BE2C (cell line): ENCODE data around the gene BATF.

ENCODE experiments used
- DNase-seq: peaks from one replicate; pipeline ENCODE4 v3.0.0-alpha.2; 2020
- H3K27me3 ChIP-seq: fragments of 250-450 bp; sonication (Bioruptor Pico); 2 replicates; pipeline ENCODE4 v1.5.1; 2020; ENCODE audit warnings: mild to moderate bottlenecking
- H3K36me3 ChIP-seq: fragments of 250-450 bp; sonication (Bioruptor Pico); 2 replicates; pipeline ENCODE4 v1.5.1; 2020; ENCODE audit warnings: mild to moderate bottlenecking
- H3K4me1 ChIP-seq: fragments of 250-450 bp; sonication (Bioruptor Pico); 2 replicates; pipeline ENCODE4 v1.5.1; 2020
- H3K4me3 ChIP-seq: 2 replicates; pipeline ENCODE4 v1.5.1; 2011; ENCODE audit warnings: low read depth, low read length
- H3K9me3 ChIP-seq: fragments of 250-450 bp; sonication (Bioruptor Pico); 2 replicates; pipeline ENCODE4 v1.5.1; 2020
- TF ChIP-seq, protein P1 (sequence below): IDR thresholded peaks from 2 replicates; pipeline ENCODE4 v1.5.1; 2012; ENCODE audit warnings: mild to moderate bottlenecking, low read depth, low read length

BATF gene

DNA sequence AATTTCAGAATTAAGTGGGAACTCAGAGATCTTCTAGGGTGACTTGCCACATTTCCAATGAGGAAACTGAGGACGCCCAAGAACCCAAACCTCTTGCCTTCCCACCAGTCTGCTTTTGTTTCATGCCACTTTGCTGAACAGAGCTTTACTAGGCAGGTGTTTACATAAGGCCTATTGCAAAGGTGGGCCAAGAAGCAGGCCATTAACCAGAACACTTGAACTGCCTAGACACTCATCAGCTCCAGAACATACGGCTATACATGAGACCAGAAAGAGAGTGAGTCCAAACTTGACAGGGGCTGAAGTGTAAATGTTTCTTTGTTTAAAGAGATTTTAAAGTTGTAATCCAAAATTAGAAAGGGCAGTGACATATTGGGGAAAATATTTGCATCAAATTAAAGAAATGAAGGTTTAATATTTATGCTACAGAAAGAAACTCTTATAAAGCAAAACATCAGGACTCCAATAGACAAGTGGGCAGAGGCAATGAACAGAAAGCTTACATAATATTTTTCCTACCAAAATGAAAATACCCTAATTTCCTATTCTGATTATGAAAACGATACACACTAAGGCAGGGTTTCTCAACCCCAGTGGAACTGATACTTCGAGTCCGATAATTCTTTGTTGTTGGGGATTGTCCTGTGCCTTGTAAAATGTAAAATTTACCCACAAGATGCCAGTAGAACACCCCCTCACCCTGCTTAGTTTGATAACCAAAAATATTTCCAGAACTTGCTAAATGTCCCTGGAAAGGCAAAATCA, 11.7 kb downstream of the BATF start:
- TF ChIP-seq, protein P1, sequence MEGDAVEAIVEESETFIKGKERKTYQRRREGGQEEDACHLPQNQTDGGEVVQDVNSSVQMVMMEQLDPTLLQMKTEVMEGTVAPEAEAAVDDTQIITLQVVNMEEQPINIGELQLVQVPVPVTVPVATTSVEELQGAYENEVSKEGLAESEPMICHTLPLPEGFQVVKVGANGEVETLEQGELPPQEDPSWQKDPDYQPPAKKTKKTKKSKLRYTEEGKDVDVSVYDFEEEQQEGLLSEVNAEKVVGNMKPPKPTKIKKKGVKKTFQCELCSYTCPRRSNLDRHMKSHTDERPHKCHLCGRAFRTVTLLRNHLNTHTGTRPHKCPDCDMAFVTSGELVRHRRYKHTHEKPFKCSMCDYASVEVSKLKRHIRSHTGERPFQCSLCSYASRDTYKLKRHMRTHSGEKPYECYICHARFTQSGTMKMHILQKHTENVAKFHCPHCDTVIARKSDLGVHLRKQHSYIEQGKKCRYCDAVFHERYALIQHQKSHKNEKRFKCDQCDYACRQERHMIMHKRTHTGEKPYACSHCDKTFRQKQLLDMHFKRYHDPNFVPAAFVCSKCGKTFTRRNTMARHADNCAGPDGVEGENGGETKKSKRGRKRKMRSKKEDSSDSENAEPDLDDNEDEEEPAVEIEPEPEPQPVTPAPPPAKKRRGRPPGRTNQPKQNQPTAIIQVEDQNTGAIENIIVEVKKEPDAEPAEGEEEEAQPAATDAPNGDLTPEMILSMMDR, result no peak
- Histone ChIP-seq H3K27me3 (no peaks in the 10 kb centered on the region), H3K36me3 (no peaks in the 10 kb centered on the region), H3K9me3 (no peaks in the 10 kb centered on the region), H3K4me3 (no peak overlapping the region), H3K4me1 (no peaks in the 10 kb centered on the region)
- no peak for DNase-seq

DNA sequence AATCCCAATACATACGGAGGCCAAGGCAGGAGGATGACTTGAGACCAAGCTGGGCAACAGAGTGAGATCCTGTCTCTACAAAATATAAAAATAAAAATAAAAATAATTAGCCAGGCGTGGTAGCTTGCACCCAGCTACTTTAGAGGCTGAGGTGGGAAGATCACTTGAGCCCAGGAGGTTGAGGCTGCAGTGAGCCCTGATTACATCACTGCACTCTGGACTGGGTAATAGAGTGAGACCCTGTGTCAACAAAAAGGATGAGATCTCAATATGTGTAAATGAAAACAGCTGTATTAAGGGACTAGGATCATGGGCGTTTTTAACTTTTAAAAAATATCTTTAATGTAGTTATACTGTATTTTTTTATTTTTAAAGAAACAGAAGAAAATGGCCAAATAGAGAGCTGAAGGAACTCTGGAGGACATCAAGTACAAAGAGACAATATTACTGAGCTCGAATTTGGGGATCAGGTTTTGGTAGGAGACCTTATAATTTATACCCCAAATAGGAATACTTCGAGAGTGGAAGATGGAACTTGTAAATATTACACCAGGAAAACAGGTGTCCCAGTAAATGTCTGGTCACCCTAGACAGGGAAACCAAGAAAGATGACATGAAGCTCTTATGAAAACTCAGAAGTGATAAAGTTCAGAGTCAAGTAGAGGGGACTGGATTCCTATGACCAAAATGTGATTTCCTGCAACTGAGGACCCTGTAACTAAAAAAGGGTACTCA, 13.1 kb downstream of the BATF start:
- DNase-seq, result no peak
- TF ChIP-seq, protein P1, result no peak
- no peaks in the 10 kb centered on the region for H3K4me1 ChIP-seq

DNA sequence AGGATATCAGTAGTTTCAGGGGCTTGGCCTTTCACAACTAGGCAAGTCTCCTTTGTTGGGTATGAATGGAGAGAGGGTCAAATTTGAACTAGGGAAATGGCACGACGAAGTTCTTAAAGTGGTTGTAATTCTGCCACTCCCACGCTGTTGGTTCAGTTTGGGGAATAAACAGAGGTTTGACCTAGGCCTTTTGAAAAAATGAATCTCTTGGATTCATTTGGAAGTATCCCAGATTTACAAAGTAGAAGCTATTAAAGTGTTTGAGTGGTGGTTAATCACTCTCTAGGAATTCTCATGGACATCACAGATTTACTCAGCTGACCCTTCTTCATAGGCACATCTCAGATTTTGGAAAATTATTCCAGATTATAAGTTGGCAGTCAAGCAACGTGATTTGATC, 14.8 kb downstream of the BATF start:
- TF ChIP-seq, protein P1, result no peak
- Histone ChIP-seq H3K4me3 (no peak overlapping the region), H3K4me1 (no peaks in the 10 kb centered on the region)

More for the DNA sequence above, 13.1 kb downstream of the BATF start:
- Histone ChIP-seq H3K36me3 (no peaks in the 10 kb centered on the region), H3K9me3 (no peaks in the 10 kb centered on the region), H3K27me3 (no peaks in the 10 kb centered on the region), H3K4me3 (no peak overlapping the region)

GRCh38 chr14:75539162-75539560, 16.9 kb downstream of the BATF start:
- Histone ChIP-seq H3K4me3 (no peak overlapping the region), H3K27me3 (no peaks in the 10 kb centered on the region), H3K4me1 (no peaks in the 10 kb centered on the region), H3K9me3 (no peaks in the 10 kb centered on the region), H3K36me3 (no peaks in the 10 kb centered on the region)
- TF ChIP-seq, protein P1, result no peak
- DNase-seq, result no peak

More for the DNA sequence above, 14.8 kb downstream of the BATF start:
- no peak for DNase-seq
- Histone ChIP-seq H3K27me3 (no peaks in the 10 kb centered on the region), H3K36me3 (no peaks in the 10 kb centered on the region), H3K9me3 (no peaks in the 10 kb centered on the region)

GRCh38 chr14:75539561-75540478, 17.6 kb downstream of the BATF start:
- Histone ChIP-seq H3K4me3 (no peak overlapping the region), H3K36me3 (no peaks in the 10 kb centered on the region), H3K27me3 (no peaks in the 10 kb centered on the region), H3K4me1 (no peaks in the 10 kb centered on the region), H3K9me3 (no peaks in the 10 kb centered on the region)
- TF ChIP-seq, protein P1, result no peak
- DNase-seq, result no peak
